Sciatic nerve (tissue), 2 donors: ENCODE data around the gene PGGHG. TPM values are rescaled to one million over a fixed set of nuclear protein-coding genes. Genes with fewer than 3 reads are reported as not detected.
A peak's percentile ranks its signal among the peaks of the same experiment; 100 is the strongest.
"Not testable (repeated sequence)": the region's sequence is repeated elsewhere in the genome, so short reads cannot be mapped to it uniquely, and the experiment has no call there.

Experiments used
- ATAC-seq: fragments of 200-7000 bp; cut with Tn5 transposase; one replicate; pipeline ENCODE4 v1.9.1; 2020; ENCODE audit warnings: mild to moderate bottlenecking, moderate library complexity
- DNase-seq: peaks from one replicate; pipeline ENCODE4 v3.0.0-alpha.2; 2020; ENCODE audit warnings: low spot score
- intact Hi-C: fragments of 100-400 bp; cut with DNase I; formaldehyde crosslinking; loops from one replicate; pipeline ENCODE4 v1.14.2; 2022
- total RNA-seq: library from RNA; stranded (reverse); fragmentation: NEBNext Ultra II Directional; extraction: Animal tissue kit (Norgen Biotek cat#: 25700); gene quantifications from one replicate; pipeline ENCODE4 v1.2.1, GENCODE V29; 2021
- donor health status: DM: no; HTN: no; CAD: no.
- donor health status: DM: no; HTN: no; CAD: no.

The PGGHG gene
- total RNA-seq, 1 donor from 2014 or later: 60.3 TPM

DNA sequence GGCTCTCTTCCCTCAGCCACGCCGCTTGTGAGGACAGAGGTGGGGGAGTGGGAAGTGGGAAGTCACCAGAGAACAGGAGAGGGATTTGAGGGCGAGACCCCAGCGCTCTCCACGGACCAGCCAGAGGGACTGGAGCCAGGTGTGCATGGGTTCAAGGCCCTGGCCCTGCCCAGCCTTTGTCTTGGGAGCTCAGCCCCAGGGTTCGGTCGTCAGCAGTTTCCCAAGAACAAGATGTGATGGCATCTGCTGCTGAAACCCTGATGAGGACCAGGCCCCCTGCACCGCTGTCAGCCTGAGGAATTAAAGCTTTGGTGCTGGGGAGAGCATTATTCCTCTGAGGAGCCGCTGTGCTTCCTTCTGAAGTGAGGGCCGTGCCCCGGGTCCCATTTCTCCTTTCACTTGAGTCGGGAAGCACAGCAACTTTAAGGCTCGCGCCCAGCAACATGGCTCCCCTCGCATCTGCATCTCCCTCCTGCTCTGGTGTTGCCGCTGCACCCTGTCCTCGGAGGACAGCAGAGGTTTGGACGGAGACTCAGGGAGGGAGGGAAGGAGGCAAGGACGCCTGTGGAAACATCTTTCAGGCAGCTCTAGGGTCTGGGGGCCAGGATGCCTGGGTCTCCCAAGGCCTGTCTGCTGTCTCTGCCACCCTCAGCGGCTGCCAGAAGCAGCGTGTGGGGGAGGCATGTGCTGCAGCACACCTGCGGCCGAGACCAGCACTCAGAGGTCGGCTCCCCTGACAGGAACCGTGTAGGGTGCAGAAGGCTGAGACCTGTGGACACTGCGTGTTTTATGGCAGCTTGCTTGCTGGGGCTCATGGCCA is 6.6 kb downstream of the PGGHG start:
- no peak for ATAC-seq
- DNase-seq: peak; percentile 54
- intact Hi-C loops: loop anchor here (5.0 kb wide), 1 partner anchor 67 kb away; no protein-coding TSS in a partner anchor

DNA sequence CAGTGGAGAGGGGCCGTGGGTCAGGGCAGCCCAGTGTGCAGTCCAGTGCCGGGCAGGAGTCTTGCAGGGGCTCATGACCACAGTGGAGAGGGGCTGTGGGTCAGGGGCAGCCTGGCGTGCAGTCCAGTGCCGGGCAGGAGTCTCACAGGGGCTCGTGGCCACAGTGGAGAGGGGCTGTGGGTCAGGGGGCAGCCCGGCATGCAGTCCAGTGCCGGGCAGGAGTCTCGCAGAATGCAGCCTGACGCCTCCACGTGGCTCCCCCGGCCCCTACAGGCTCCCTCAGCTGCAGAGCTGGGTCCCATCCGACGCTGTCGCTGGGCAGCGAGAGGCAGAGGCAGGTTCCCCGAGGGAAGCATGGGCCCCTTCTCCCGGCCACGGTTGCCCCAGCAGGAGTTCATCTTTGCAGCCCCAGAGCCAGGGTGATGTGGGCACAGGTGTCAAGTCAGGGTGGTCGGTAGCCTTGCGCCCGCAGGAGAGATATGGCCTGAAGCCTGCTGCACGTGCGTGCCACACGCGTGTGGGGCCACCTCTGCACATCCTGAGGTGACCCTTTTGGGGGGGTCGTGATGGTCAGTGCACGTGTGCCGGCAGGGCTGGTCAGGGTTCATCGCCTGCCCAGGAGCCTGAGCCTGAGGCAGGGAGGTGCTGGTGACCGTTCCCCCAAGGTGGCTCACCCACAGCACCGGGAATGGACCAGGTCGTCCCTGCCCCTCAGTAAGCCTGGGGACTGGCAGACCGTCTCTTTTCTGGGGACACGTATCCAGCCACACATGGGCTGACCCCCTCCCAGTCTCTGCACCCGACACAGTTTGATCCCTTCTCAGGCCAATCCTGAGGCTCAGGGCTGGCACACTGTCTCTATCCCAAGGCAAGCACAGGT is 7.5 kb downstream of the PGGHG start:
- DNase-seq: peak; percentile 56
- no peak for ATAC-seq
- intact Hi-C loops: loop anchor here (5.0 kb wide), 1 partner anchor 66 kb away; no protein-coding TSS in a partner anchor

DNA sequence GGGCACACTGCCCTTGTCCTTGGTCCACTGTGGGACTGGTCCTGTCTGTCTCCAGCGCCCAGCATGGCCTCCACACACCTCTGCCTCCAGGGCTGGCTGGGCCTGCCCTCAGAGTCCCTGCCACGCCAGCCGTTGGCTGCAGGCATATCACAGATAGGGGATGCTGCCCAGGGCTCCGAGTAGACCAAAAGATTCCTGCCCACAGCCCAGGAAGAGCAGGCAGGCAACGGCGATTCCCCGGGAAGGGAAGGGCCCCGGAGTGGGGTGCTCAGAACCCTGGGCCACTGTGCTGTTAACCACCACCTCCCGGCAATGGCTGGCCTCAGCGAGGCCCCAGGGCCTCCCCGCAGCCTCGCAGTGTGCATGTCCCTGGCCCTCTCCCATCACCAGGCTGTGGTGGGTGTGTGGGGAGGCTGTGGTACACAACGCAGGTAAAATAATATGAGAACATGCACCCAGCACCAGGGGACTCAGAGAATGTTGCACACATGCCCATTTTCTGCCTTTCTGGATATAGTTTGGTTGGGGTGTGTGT is 8.2 kb downstream of the PGGHG start:
- ATAC-seq (peak; percentile 19), DNase-seq (peak; percentile 55)
- intact Hi-C loops: loop anchor here (5.0 kb wide), 1 partner anchor 65 kb away; no protein-coding TSS in a partner anchor

DNA sequence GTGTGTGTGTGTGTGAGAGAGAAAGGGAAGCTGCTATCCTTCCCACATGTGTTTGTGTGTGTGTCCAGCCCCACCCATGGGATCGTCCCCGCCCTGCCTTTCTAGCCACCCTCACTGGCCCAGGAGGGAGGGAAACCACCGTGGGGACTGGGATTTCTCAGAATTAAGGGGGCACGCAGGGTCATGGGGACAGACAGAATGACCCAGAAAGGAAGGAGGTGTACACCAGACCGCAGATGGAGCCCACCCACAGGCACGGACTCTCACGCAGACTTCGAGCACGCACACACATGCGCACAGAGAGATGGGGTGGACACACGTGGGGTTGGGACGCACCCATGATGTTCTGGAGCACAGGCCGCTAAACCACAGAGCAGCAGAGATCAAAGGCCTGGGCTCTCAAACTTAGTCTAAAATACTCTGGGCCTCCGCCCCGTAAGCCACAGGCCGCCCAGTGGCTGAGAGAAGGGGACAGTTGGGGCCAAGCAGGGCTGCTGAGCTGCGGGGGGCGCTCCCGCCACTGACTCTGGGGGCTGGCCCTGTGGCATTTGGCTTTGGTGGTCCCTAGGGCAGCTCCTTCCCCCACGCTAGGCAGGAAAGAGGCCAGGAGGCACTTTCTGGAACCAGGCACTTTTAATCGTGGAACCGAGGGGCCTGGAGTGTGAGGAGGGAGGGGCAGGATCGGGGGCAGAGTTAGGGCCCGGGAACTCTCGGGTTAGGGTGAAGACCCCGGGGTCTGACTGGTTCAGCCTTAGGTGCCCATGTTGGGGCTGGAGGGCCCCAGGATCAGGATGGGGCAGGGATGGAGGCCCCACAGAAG is 8.9 kb downstream of the PGGHG start:
- intact Hi-C loops: loop anchor here (5.0 kb wide), 1 partner anchor 65 kb away; no protein-coding TSS in a partner anchor
- ATAC-seq: peak; percentile 87
- DNase-seq: peak; percentile 72

DNA sequence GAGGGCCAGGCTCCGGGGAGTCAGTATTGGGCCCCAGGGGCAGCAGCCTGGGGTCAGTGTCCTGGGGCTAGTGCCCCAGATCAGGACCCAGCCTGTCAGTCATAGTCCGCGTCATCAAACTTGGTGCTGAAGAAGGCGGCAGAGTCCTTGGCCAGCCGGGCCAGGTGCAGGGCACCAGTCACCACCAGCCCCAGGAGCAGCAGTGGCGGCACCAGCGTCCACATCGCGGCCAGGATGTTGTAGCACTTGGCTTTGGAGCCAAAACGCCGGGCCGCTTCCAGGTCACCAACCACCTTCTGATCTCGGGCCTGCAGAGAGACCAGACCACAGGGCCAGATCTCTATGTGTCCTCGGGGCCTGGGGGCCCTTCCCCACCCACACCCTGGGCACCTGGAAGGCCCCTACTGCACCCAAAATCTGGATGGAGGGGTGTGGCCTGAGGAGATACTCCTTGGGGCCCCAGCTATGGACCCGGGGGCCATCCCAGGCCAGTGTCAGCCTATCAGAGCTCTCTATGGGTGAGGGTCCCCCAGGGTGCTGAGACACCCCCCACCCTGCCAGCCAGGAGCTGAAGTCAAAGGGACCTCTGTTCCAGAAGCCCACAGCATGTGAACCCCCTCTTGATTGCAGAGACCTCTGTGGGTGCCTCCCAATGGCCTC is 9.6 kb downstream of the PGGHG start:
- ATAC-seq (no peak), DNase-seq (peak; percentile 61)
- intact Hi-C loops: loop anchor here (5.0 kb wide), 1 partner anchor 64 kb away; no protein-coding TSS in a partner anchor

DNA sequence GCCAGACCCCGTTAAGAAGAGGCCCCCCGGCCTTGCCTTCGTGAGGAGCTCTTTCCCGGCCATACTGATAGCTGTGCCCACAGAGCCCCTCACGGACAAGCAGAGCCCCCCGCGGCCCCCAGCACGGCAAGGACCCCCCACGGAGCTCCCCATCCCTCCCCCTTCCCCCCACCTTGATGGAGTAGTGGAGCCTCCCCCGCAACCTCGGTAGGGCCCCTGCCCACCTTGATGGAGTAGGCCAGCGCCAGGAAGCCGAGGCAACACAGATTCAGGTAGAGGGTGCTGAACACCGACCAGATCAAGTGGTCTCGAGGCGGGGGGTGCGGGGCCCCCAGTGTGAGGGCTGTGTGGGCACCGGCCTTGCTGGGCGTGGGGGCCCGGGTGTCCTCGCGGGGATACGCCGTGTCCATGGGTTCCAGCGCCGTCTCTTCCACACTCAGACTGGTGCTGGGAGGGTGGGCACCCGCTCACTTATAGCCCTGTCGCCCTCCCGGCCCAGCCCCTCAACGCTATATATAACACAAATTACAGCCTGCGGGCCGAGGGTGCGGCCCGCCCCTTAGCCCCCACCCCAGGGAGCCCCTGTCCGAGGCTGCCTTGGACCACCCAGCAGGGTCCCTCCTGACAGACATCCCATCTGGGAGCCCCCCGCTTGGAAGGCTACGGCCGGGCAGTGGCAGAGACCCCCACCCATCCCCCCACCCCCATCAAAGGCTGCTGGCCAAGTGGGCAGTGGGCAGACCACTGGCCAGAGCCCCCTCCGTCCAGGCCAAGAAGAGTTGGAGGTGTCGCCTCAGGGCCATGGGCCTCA is 10.4 kb downstream of the PGGHG start, which contains the start of gene IFITM5:
Gene IFITM5, minus strand, starts transcription at position 446 of the 811 bp plus-strand sequence. Its CDS starts 36 bp downstream, at position 410.
- DNase-seq: no peak
- intact Hi-C loops: loop anchor here (5.0 kb wide), 1 partner anchor 63 kb away; no protein-coding TSS in a partner anchor

DNA sequence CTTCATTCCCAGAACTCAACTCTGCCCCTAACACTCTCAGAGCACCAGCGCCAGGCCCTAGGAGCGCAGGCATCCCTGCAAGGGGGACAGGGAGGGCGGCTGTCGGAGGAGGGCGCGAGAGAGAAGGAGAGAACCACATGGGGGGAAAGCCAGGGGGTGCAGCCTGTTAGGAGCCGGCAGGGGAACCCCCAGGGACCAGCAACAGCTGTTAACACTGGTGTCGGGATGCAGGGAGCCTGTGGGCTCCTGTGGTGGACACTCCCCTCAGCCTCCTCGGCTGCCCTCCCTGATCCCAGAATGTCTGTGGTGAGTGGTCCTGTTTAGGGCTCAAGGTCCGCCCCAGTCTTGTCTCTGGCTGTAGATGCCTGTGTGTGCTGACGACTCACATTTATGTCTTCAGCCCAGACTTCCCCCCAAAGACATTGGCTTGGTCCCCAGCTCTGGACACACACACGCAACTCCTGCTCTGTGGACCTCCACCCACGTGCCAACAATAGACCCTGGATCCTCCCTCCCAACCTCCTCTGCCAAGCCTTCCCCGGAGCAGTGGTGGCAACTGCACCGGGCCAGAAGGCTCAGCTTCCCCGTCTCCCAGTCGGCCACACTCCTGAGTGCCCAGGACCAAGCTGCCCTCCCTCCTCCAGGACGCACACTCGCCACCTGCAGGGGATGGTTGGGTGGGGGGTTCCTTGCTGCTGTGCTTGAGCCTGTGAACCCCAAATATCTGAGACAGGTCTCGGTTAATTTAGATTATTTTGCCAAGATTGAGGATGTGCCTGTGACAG is 11.2 kb downstream of the PGGHG start:
- DNase-seq (no peak), ATAC-seq (no peak)
- intact Hi-C loops: loop anchor here (5.0 kb wide), 1 partner anchor 62 kb away; no protein-coding TSS in a partner anchor

More for the DNA sequence above, 10.4 kb downstream of the PGGHG start, which contains the start of gene IFITM5:
- no peak for ATAC-seq

DNA sequence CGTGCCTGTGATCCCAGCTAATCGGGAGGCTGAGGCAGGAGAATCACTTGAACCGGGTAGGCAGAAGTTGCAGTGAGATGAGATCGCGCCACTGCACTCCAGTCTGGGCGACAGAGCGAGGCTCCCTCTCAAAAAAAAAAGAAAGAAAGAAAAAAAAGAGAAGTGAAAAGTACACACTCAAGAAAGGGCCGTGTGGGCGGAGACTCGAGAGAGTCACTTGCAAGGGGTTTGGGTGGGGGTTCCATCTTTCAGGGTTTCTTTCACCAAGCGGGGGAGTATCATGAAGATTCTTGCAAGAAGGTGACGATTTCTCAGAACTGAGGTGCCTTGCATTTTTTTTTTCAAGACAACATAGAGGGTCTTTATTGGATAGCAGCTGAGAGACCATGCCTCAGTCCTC is 14.4 kb downstream of the PGGHG start:
- DNase-seq (no peak), ATAC-seq (no peak)
- intact Hi-C loops: no loop called here

DNA sequence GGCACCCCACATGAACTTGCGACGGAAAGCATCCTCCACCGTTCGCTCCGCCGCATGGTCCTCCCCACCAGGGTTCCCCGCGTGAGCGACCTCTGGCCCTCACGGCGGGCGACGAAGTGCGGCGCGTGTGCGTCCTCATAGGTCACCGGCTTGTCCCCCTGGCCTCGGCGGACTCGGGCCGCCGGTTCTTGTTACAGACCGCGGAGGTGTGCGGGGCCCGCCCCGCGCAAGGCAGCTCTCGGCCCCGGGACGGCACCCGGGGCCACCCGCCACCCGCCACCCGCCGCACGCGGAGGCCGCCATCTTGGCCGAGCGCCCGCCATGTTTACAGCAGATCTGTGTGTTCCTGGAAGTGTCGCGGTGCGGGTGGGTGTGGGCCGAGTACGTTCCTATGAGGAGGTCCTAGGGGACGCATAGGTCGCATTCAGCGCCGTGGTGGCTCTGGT is 15.2 kb downstream of the PGGHG start:
- no peak for DNase-seq
- intact Hi-C loops: no loop called here
- no peak for ATAC-seq

DNA sequence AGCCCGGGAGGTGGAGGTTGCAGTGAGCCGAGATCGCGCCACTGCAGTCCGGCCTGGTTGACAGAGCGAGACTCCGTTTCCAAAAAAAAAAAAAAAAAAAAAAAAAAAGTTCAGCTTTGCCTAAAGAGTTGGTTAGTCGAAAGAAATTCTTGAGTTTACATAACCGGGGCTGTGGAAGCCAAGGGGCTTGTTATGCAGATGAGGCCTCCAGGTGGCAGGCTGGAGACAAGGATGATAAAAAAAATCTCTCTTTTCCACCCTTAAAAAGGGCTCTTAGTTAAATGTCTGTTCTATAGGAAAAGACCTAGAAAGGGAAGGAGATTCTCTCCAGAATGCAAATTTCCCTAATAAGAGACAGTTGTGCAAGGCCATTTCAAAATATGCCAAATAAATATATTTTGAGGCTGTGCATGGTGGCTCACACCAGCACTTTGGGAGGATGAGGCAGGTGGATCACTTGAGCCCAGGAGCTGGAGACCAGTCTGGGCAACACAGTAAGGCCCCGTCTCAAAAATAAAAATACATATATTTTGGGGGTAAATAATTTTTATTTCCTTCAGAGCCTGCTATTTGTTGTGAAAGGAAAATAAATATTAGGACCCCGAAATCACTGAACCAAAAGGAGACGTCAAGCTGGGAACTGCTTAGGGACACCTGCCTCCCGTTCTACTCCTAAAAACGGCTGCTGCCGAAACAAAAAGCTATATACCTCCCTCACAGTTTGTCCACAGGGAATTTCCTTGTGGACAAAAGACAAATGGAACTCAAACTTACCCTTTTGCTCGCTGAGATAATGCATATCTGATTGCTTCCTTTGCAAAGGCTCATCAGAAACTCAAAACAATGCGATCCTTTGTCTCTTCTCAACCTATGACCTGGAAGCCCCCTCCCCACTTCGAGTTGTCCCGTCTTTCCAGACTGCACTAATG is 16.3 kb downstream of the PGGHG start:
- peak; percentile 45 for ATAC-seq
- intact Hi-C loops: no loop called here
- peak; percentile 85 for DNase-seq

DNA sequence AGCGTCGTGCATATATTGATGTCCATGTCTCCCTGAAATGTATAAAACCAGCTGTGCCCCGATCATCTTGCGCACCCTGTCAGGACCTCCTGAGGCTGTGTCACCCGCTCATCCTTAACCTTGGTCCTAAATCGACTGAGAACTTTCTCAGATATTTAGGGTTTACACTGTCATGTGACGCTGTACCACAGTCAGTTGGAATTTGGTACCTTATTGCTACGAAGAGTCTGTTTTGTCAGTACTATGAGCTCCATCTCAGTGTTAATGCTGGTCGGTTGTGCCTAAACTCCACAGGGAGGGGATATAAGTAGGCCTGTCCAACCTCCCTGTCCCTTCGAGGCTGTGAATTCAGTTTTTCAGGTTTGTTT is 16.9 kb downstream of the PGGHG start:
- intact Hi-C loops: no loop called here
- ATAC-seq: no peak

DNA sequence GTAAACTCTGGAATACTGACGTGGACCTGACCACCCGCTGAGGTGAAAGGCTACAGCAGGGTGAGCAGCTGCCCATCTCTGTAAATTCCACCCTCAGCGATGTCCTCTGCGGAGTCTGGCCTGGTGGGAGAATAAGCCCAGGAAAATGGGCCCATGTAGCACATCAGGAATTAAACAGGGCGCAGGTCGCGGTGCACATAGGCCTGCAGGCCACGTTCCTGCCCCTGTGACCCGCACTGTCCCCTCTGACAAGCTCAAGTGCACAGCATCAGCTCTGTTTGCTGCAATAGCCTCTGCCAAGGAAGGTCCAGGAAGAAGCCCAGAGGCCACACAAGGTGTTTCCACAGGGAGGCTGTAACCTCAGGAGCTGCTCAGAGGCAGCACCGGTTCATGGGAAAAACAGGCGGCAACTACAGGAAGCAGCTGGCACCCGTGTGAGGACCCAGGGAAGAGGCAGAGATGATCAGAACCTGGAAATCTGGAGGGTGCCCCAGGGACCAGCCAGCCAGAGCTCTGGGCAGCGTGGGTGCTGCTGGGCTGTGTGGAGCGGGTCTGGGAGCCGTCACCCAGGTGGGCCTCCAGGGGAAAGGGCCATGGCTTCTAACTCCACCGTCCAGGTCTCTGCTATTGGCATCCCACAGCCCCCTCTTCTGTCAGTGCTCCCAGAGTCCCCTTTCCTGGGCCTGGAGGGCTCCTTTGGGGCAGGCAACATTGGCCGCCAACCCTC is 17.9 kb downstream of the PGGHG start:
- no peak for DNase-seq
- intact Hi-C loops: no loop called here
- ATAC-seq: no peak

More for the DNA sequence above, 16.9 kb downstream of the PGGHG start:
- no peak for DNase-seq

DNA sequence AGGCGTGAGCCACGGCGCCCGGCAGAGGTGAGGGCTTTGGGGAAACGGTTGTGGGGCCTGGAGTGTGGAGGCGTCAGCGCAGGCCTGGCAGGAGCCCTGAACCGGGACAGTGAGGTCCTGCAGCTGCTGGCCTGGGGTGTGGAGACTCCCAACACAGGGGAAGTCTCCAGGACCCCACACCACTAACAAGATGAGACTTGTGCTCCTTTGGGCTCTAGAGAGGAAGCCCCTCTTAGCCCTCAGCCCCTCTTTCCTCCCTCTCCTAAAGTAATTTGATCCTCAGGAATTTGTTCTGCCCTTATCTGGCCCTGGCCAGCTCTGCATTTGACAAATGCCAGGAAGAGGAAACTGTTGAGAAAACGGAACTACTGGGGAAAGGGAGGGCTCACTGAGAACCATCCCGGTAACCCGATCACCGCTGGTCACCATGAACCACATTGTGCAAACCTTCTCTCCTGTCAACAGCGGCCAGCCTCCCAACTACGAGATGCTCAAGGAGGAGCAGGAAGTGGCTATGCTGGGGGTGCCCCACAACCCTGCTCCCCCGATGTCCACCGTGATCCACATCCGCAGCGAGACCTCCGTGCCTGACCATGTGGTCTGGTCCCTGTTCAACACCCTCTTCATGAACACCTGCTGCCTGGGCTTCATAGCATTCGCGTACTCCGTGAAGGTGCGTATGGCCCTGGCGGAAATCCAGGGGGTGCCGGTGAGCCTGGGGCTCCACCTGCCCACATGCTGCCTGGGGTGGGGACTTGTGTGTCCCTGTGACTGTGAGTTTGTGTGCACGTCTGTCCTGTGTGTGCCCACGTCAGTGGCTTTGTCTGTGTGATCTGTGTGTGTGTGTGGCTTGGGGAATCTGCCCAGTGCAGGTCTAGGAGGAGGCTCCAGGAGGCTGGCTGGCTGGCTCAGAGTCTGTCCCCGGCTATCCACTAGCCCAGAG is 19.1 kb downstream of the PGGHG start, which contains the start of gene IFITM2:
Gene IFITM2, plus strand, starts transcription at position 51 of the 943 bp plus-strand sequence. Its CDS starts 377 bp downstream, at position 428.
- intact Hi-C loops: not testable (repeated sequence)
- DNase-seq (peak; percentile 87), ATAC-seq (peak; percentile 80)
